ENCODE results near the gene SMYD3.

The SMYD3 gene

GRCh38 chr1:246527402-246528088, 20.5 kb upstream of the SMYD3 start:
- FAIRE-seq (no peak), DNase-seq (ENCODE audit: insufficient read length, low spot score) (no peak)
- TF ChIP-seq CTCF (IDR thresholded peaks at IDR 0.05; ENCODE audit: insufficient read depth, missing control alignments), result no peak

- no peak for TF ChIP-seq CTCF (IDR thresholded peaks at IDR 0.05; ENCODE audit: insufficient read depth, missing control alignments)
- DNase-seq (ENCODE audit: insufficient read length, low spot score) (no peak), FAIRE-seq (no peak)
Observed at GRCh38 chr1:246526915-246527314, 19.8 kb upstream of the SMYD3 start.

- no peak for FAIRE-seq
- DNase-seq (ENCODE audit: insufficient read length, low spot score), result no peak
- no peak for TF ChIP-seq CTCF (IDR thresholded peaks at IDR 0.05; ENCODE audit: insufficient read depth, missing control alignments)
Observed at GRCh38 chr1:246526380-246526779, 19.3 kb upstream of the SMYD3 start.

- FAIRE-seq (no peak), DNase-seq (ENCODE audit: insufficient read length, low spot score) (no peak)
- TF ChIP-seq CTCF (IDR thresholded peaks at IDR 0.05; ENCODE audit: insufficient read depth, missing control alignments), result no peak
Observed at GRCh38 chr1:246519514-246519913, 12.4 kb upstream of the SMYD3 start.

- TF ChIP-seq CTCF (IDR thresholded peaks at IDR 0.05; ENCODE audit: insufficient read depth, missing control alignments), result no peak
- FAIRE-seq, result no peak
- DNase-seq (ENCODE audit: insufficient read length, low spot score), result no peak
Observed at GRCh38 chr1:246518456-246519205, 11.6 kb upstream of the SMYD3 start.

GRCh38 chr1:246517391-246517790, 10.3 kb upstream of the SMYD3 start:
- no peak for DNase-seq (ENCODE audit: insufficient read length, low spot score)
- TF ChIP-seq CTCF (IDR thresholded peaks at IDR 0.05; ENCODE audit: insufficient read depth, missing control alignments), result no peak
- FAIRE-seq, result no peak

GRCh38 chr1:246516126-246516525, 9.0 kb upstream of the SMYD3 start:
- no peak for TF ChIP-seq CTCF (IDR thresholded peaks at IDR 0.05; ENCODE audit: insufficient read depth, missing control alignments)
- FAIRE-seq (no peak), DNase-seq (ENCODE audit: insufficient read length, low spot score) (no peak)
